Activated CD8-positive, alpha-beta memory T cell treated with anti-CD3 and anti-CD28 coated beads, Interleukin-2, amount 10 ng/mL, durations not matched to agents 7 days and 5 days (primary cell): Measurements from ENCODE around the gene THBD. TPM values are rescaled to one million over a fixed set of nuclear protein-coding genes. Genes with fewer than 3 reads are reported as not detected.

Experiments used
- ATAC-seq: fragments of 150-1000 bp; cut with Tn5 transposase; one replicate; pipeline ENCODE4 v1.10.0; 2021; ENCODE audit warnings: moderate library complexity
- CTCF ChIA-PET: fragments of 350-600 bp; sonication (Branson Sonifier 250); formaldehyde crosslinking; loops from one replicate; lab custom pipeline; 2021; ENCODE audit warnings: antibody characterized with exemption; lab: Charles Lee
- DNase-seq: peaks from one replicate; pipeline ENCODE4 v3.0.0-alpha.2; 2020
- H3K27ac Mint-ChIP-seq: one replicate; pipeline ENCODE4 v1.8.0; 2021; ENCODE audit warnings: mild to moderate bottlenecking, mixed read lengths
- H3K27me3 Mint-ChIP-seq: one replicate; pipeline ENCODE4 v1.8.0; 2021; ENCODE audit warnings: mixed read lengths
- H3K36me3 Mint-ChIP-seq: one replicate; pipeline ENCODE4 v1.8.0; 2021; ENCODE audit warnings: mild to moderate bottlenecking, mixed read lengths
- H3K4me1 Mint-ChIP-seq: one replicate; pipeline ENCODE4 v1.8.0; 2021; ENCODE audit warnings: mixed read lengths
- H3K4me3 Mint-ChIP-seq: one replicate; pipeline ENCODE4 v1.8.0; 2021; ENCODE audit warnings: mild to moderate bottlenecking, moderate library complexity, mixed read lengths
- H3K9me3 Mint-ChIP-seq: one replicate; pipeline ENCODE4 v1.8.0; 2022; ENCODE audit warnings: low read depth, mixed read lengths
- total RNA-seq, 2 experiments: library from RNA; stranded (reverse); gene quantifications; one replicate each; pipeline ENCODE4 v1.2.3, GENCODE V29; 2021

THBD gene
- total RNA-seq, 2 experiments from 2014 or later: not detected

DNA sequence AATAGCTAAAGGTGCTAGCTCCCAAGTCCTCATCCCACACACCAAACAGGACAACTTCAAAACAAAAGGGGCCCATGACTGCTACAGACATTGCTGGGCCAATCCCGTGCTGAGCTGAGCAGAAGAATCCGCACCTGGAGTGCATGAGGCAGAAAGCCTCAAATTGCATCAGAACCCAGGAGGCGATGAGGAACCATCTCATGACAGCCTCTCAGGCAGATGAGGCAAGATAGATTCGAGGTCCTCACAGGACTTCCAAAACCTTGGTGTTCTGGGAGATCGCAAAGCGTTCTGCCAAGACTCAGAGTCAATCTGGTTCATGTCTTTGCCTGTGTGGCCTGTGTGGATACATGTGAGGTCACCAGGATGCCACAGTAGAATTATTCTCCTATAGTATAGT is 47.2 kb downstream of the THBD start:
- no peaks in the 10 kb centered on the region for H3K9me3 Mint-ChIP-seq
- no peak overlapping the region for H3K4me3 Mint-ChIP-seq
- no peak for ATAC-seq
- CTCF ChIA-PET: no interaction called here
- H3K27ac Mint-ChIP-seq: no peak overlapping the region
- DNase-seq: no peak
- H3K4me1 Mint-ChIP-seq: no peaks in the 10 kb centered on the region
- no peaks in the 10 kb centered on the region for H3K36me3 Mint-ChIP-seq
- H3K27me3 Mint-ChIP-seq: no peaks in the 10 kb centered on the region

DNA sequence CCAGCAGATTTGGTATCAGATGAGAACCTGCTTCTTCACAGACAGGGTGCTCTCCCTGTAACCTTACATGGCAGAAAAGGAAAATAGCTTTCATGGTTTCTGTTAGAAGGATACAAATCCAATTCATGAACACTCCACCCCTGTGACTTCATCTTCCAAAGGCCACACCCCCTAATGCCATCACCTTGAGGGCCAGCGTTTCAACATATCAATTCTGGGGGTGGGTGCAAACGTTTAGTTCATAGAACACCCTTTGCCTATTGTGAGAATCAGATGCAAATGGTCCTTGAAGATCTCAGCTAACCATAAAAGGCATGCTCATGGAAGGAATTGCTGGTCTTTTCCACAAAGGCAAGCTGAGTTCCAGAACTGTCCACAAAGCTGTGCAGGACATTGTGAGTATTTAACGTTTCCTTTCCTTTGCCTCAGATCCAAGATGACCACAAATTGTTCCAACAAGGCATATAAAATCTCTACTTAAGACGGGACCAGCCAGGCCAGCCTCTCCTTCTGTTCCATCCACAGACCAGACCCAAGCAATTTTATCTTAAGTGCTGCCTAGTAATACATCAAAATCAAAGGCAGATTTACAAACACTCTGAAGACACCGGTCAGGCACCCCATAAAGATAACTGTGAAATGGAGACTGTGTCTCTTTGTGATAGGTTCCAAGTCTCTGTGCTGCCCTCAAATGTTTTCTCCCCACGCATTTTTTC is 49.1 kb downstream of the THBD start:
- no peak for DNase-seq
- Mint-ChIP-seq H3K4me1 (no peaks in the 10 kb centered on the region), H3K27ac (no peak overlapping the region), H3K4me3 (no peak overlapping the region), H3K9me3 (no peaks in the 10 kb centered on the region), H3K27me3 (no peaks in the 10 kb centered on the region), H3K36me3 (no peaks in the 10 kb centered on the region)
- CTCF ChIA-PET: no interaction called here
- ATAC-seq: no peak

DNA sequence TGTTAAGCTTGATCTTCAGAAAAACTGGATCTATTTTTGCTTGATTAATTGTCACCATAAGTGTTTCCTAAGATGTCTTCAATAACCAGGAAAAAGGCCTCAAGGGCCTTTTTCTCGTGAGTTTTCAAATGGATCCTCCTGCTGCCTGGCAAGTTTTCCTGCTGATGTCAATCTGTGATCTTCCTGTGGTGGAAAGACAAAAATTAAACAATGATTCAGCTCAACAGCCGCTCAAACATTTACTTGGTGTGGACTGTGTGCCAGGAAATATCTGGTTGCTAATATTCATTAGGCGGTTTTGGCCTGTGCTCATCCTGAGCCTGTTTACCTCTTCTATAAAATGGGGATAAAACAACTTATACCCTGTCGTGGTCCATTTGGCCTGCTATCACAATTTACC is 49.7 kb downstream of the THBD start:
- H3K4me3 Mint-ChIP-seq: no peak overlapping the region
- H3K36me3 Mint-ChIP-seq: no peaks in the 10 kb centered on the region
- H3K27ac Mint-ChIP-seq: no peak overlapping the region
- H3K4me1 Mint-ChIP-seq: no peaks in the 10 kb centered on the region
- DNase-seq (no peak), ATAC-seq (no peak)
- CTCF ChIA-PET: no interaction called here
- H3K9me3 Mint-ChIP-seq: no peaks in the 10 kb centered on the region
- H3K27me3 Mint-ChIP-seq: no peaks in the 10 kb centered on the region

DNA sequence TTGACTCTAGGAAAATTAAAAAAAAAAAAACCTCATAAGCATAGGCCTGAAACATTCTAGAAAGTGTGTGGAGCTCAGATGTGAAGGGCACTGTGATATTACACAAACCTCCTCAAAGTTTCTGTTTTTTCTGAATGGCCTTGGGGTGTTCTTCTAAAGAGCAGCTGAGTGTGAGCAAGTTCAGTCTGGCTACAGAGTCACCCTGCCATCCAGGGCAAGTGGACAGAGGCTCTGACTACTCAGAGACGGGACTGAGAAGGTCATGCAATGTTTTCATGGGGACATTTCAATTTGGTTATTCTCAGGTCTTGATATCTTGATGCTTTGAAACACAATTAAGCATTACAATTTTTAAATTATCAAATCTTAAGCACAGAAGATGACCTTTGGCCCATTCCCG is 51.0 kb downstream of the THBD start:
- no peaks in the 10 kb centered on the region for H3K27me3 Mint-ChIP-seq
- no peak overlapping the region for H3K27ac Mint-ChIP-seq
- no peak for ATAC-seq

DNA sequence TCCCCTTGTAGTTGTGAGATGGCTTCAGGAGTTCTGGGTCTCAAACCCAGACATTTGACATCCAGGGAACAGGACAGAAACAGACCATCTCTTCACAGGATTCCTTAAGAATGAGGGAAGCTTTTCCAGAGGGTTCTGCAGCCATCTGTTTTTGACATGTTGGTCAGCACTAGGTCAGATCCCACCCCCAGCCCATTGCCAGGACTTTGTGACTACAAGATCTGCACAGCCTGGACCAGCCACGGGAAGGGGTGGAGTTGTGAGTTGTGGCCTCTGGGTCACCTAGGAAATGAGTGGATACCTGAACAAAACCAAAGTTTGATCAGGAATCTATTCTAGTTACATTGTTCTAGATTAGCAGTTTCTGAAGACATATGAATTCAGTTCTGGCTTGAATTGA is 53.5 kb downstream of the THBD start:
- Mint-ChIP-seq H3K27ac (no peak overlapping the region), H3K36me3 (no peaks in the 10 kb centered on the region)
- CTCF ChIA-PET: no interaction called here

More for the DNA sequence above, 51.0 kb downstream of the THBD start:
- Mint-ChIP-seq H3K9me3 (no peaks in the 10 kb centered on the region), H3K4me1 (no peaks in the 10 kb centered on the region), H3K4me3 (no peak overlapping the region), H3K36me3 (no peaks in the 10 kb centered on the region)
- CTCF ChIA-PET: no interaction called here
- no peak for DNase-seq

More for the DNA sequence above, 53.5 kb downstream of the THBD start:
- Mint-ChIP-seq H3K4me3 (no peak overlapping the region), H3K27me3 (no peaks in the 10 kb centered on the region), H3K9me3 (no peaks in the 10 kb centered on the region), H3K4me1 (no peaks in the 10 kb centered on the region)
- no peak for DNase-seq
- no peak for ATAC-seq

Other genes starting within 250 kb of the THBD start
- gene SSTR4, start 14.4 kb downstream of the THBD start, total RNA-seq: not detected
- gene CD93, start 36.7 kb upstream of the THBD start, total RNA-seq: 1 to 10 TPM in 1 of 2 experiments, under 1 TPM in 1; 0.54 to 1.6 TPM